CD4-positive, alpha-beta T cell (primary cell): ENCODE results near the gene ADGRG3. TPM values are rescaled to one million over a fixed set of nuclear protein-coding genes. Genes with fewer than 3 reads are reported as not detected.

Experiments used
- ATAC-seq: fragments of 200-7000 bp; cut with Tn5 transposase; one replicate; pipeline ENCODE4 v1.10.0; 2022; ENCODE audit warnings: mild to moderate bottlenecking; ENCODE audit not compliant: poor library complexity
- CTCF ChIA-PET: fragments of 350-600 bp; sonication (Branson Sonifier 250); formaldehyde crosslinking; loops from one replicate; lab custom pipeline; 2021; ENCODE audit warnings: antibody characterized with exemption, inconsistent platforms; lab: Charles Lee
- POLR2A ChIA-PET: fragments of 350-600 bp; sonication (Branson Sonifier 250); formaldehyde crosslinking; loops from one replicate; lab custom pipeline; 2021; ENCODE audit warnings: antibody characterized with exemption, inconsistent platforms; lab: Charles Lee
- DNase-seq, 14 experiments: peaks; one replicate each; pipeline ENCODE4 v3.0.0-alpha.2; 2013 to 2020; ENCODE audit warnings: mixed read lengths in 2 of 14
- H3K27ac ChIP-seq, 2 donors: one replicate each; pipeline versions ENCODE4 v1.5.1 to v1.7.0; 2013; ENCODE audit warnings: low read length in 2 of 2, low read depth in 1 of 2, mild to moderate bottlenecking in 1 of 2
- H3K27me3 ChIP-seq, 2 experiments: 1 replicate in 1 of 2; 2 replicates in 1 of 2; pipeline versions ENCODE4 v1.6.1 to v1.7.0; 2013; ENCODE audit warnings: low read length in 2 of 2, control low read depth in 1 of 2, mild to moderate bottlenecking in 1 of 2, moderate library complexity in 1 of 2; ENCODE audit not compliant: insufficient read depth in 2 of 2, control insufficient read depth in 1 of 2
- H3K36me3 ChIP-seq: one replicate; pipeline ENCODE4 v1.6.1; 2013; ENCODE audit warnings: low read length, control low read depth; ENCODE audit not compliant: insufficient read depth
- H3K4me1 ChIP-seq: one replicate; pipeline ENCODE4 v1.6.1; 2013; ENCODE audit warnings: low read length, control low read depth; ENCODE audit not compliant: insufficient read depth
- H3K4me3 ChIP-seq: one replicate; pipeline ENCODE4 v1.5.1; 2013; ENCODE audit warnings: mild to moderate bottlenecking, low read length, moderate library complexity
- H3K9me3 ChIP-seq, 2 experiments: 1 replicate in 1 of 2; 2 replicates in 1 of 2; pipeline versions ENCODE4 v1.6.1 to v1.7.0; 2013; ENCODE audit warnings: low read length in 2 of 2, mild to moderate bottlenecking in 2 of 2, control low read depth in 1 of 2, moderate library complexity in 1 of 2; ENCODE audit not compliant: control insufficient read depth in 1 of 2, insufficient read depth in 1 of 2
- H3K27ac Mint-ChIP-seq: one replicate; pipeline ENCODE4 v1.8.0; 2020; ENCODE audit warnings: mixed read lengths
- H3K27me3 Mint-ChIP-seq: one replicate; pipeline ENCODE4 v1.8.0; 2021; ENCODE audit warnings: mixed read lengths
- H3K36me3 Mint-ChIP-seq: one replicate; pipeline ENCODE4 v1.8.0; 2021; ENCODE audit warnings: low read depth, mixed read lengths
- H3K4me1 Mint-ChIP-seq: one replicate; pipeline ENCODE4 v1.8.0; 2021; ENCODE audit warnings: low read depth, mixed read lengths
- H3K4me3 Mint-ChIP-seq: one replicate; pipeline ENCODE4 v1.8.0; 2020; ENCODE audit warnings: mild to moderate bottlenecking, mixed read lengths
- H3K9me3 Mint-ChIP-seq: one replicate; pipeline ENCODE4 v1.8.0; 2020; ENCODE audit warnings: mixed read lengths
- CTCF ChIP-seq: fragments of 200-600 bp; IDR thresholded peaks from one replicate; pipeline ENCODE4 v1.8.0; 2022; ENCODE audit warnings: antibody characterized with exemption, mild to moderate bottlenecking
- intact Hi-C, 2 experiments: fragments of 100-400 bp; cut with DNase I in 1 of 2; cut with micrococcal nuclease in 1 of 2; formaldehyde crosslinking; loops; one replicate each; pipeline versions ENCODE4 v1.15.1 to v1.9.0; 2023 to 2025; cut with DNase I, micrococcal nuclease
- total RNA-seq, 174 experiments: library from RNA in 2 of 174; stranded (reverse) in 2 of 174; gene quantifications; one replicate each; pipeline ENCODE4 v1.2.3 and lab custom pipeline; 2021 to 2026

The ADGRG3 gene
- total RNA-seq, 2 experiments from 2014 or later = 0.28 TPM; not detected in 1

GRCh38 chr16:57648581-57649442 is 19.3 kb upstream of the ADGRG3 start:
- Mint-ChIP-seq H3K27me3 (no peaks in the 10 kb centered on the region), H3K9me3 (no peaks in the 10 kb centered on the region), H3K27ac (no peak overlapping the region), H3K4me1 (peaks cover 27% of the 10 kb centered on the region), H3K4me3 (no peak overlapping the region), H3K36me3 (no peaks in the 10 kb centered on the region)
- H3K9me3 ChIP-seq = no peaks in the 10 kb centered on the region
- no peaks in the 10 kb centered on the region for H3K27me3 ChIP-seq
- no peak overlapping the region for H3K27ac ChIP-seq
- DNase-seq (peak; percentile 68 to 89 (median 82)), ATAC-seq (peak; percentile 92)
- no peak overlapping the region for H3K4me3 ChIP-seq
- TF ChIP-seq CTCF = peak; percentile 100
- peaks cover 50% of the 10 kb centered on the region for H3K4me1 ChIP-seq
- H3K36me3 ChIP-seq = no peaks in the 10 kb centered on the region
- CTCF ChIA-PET = interaction anchor here (0.8 to 1.7 kb wide), 4 partner anchors 54 to 72 kb away, joined by 3 to 13 read pairs (median 4); no protein-coding TSS in a partner anchor
- POLR2A ChIA-PET = interaction anchor here (0.7 kb wide), 1 partner anchor 72 kb away, joined by 3 read pairs; no protein-coding TSS in a partner anchor
- intact Hi-C loops = loop anchor here (1.0 to 10.0 kb wide), 5 partner anchors 46 to 356 kb away; partner anchors contain the start of genes USB1 (in 1 of the 2) and ZNF319 (in 1 of the 2)

- Histone ChIP-seq H3K27me3 (no peaks in the 10 kb centered on the region), H3K27ac (no peak overlapping the region), H3K4me1 (peaks cover 44% of the 10 kb centered on the region), H3K36me3 (no peaks in the 10 kb centered on the region), H3K9me3 (no peaks in the 10 kb centered on the region), H3K4me3 (no peak overlapping the region)
- TF ChIP-seq CTCF = no peak
- ChIA-PET CTCF (interaction anchor here (1.2 to 1.7 kb wide), 3 partner anchors 57 to 73 kb away, joined by 3 to 13 read pairs (median 5); no protein-coding TSS in a partner anchor), POLR2A (interaction anchor here (0.7 to 0.8 kb wide), 2 partner anchors 58 to 73 kb away, joined by 3 to 4 read pairs; no protein-coding TSS in a partner anchor)
- ATAC-seq (no peak), DNase-seq (no peak)
- no peak overlapping the region for H3K4me3 Mint-ChIP-seq
- no peaks in the 10 kb centered on the region for H3K9me3 Mint-ChIP-seq
- intact Hi-C loops = loop anchor here (1.0 to 10.0 kb wide), 5 partner anchors 47 to 355 kb away; partner anchors contain the start of genes USB1 (in 1 of the 2) and ZNF319 (in 1 of the 2)
- H3K27ac Mint-ChIP-seq = no peak overlapping the region
- no peaks in the 10 kb centered on the region for H3K27me3 Mint-ChIP-seq
- H3K4me1 Mint-ChIP-seq = peaks cover 27% of the 10 kb centered on the region
- no peaks in the 10 kb centered on the region for H3K36me3 Mint-ChIP-seq
These were observed 18.7 kb upstream of the ADGRG3 start for GRCh38 chr16:57649443-57649751.

- ChIA-PET CTCF (interaction anchor here (0.6 to 1.7 kb wide), 2 partner anchors 10 to 73 kb away, joined by 3 to 13 read pairs; no protein-coding TSS in a partner anchor), POLR2A (interaction anchor here (0.8 kb wide), 1 partner anchor 59 kb away, joined by 4 read pairs; no protein-coding TSS in a partner anchor)
- H3K4me3 Mint-ChIP-seq = no peak overlapping the region
- H3K9me3 Mint-ChIP-seq = no peaks in the 10 kb centered on the region
- Histone ChIP-seq H3K4me3 (no peak overlapping the region), H3K36me3 (no peaks in the 10 kb centered on the region), H3K9me3 (no peaks in the 10 kb centered on the region), H3K4me1 (peaks cover 43% of the 10 kb centered on the region), H3K27ac (no peak overlapping the region), H3K27me3 (no peaks in the 10 kb centered on the region)
- DNase-seq (no peak), ATAC-seq (no peak)
- no peak overlapping the region for H3K27ac Mint-ChIP-seq
- intact Hi-C loops = loop anchor here (1.0 to 10.0 kb wide), 5 partner anchors 47 to 355 kb away; partner anchors contain the start of genes USB1 (in 1 of the 2) and ZNF319 (in 1 of the 2)
- no peaks in the 10 kb centered on the region for H3K36me3 Mint-ChIP-seq
- no peaks in the 10 kb centered on the region for H3K27me3 Mint-ChIP-seq
- no peak for TF ChIP-seq CTCF
- H3K4me1 Mint-ChIP-seq = peaks cover 27% of the 10 kb centered on the region
These were observed 18.3 kb upstream of the ADGRG3 start for GRCh38 chr16:57649846-57650245.
